Measurements from ENCODE around the gene PCOLCE2.

PCOLCE2 gene

DNA sequence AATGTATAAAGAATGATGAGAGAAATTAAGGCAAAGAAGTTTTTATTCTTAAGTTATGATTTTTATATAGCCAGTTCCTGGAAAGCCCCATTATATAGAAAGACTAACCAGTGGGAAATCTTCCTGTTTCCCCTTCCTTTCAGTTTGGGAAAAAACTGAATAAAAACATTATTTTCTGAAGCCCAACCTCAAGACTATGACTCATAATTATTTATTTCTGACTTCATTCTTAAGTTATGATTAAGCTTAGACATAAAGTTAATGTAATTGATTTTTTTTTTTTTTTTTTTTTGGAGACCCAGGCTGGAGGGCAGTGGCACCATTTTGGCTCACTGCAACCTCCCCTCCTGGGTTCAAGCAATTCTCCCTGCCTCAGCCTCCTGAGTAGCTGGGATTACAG is 109.3 kb downstream of the PCOLCE2 start:
- ChIA-PET POLR2A (no interaction called here), CTCF (no interaction called here)
- DNase-seq (ENCODE audit: extremely low spot score): no peak

DNA sequence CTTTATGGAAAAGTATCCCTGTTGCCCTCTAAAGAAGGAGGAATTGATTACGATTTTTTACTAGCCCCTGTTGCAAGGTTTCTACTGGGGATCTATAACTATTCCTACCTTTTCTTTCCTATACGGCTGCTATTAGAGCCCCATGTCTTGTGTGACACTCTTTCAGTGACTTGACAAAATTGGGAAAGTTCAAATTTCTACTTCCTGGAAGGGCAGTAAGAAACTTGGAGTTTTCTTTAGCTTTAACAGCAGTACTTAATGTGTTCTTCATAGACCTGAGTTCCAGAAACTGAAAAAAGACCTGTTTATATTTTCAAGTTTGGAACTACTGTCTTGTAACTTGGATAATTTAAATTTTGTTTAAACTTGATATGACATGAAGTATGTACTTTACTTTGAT is 110.3 kb downstream of the PCOLCE2 start:
- DNase-seq (ENCODE audit: extremely low spot score): no peak
- CTCF ChIA-PET: no interaction called here
- POLR2A ChIA-PET: no interaction called here
- TF ChIP-seq ELF4 (IDR thresholded peaks at IDR 0.05): no peak
- no peak for TF ChIP-seq ARNT (IDR thresholded peaks at IDR 0.05)
- no peak for TF ChIP-seq CTBP1 (IDR thresholded peaks at IDR 0.05; ENCODE audit: borderline replicate concordance)
- TF ChIP-seq TARDBP (IDR thresholded peaks at IDR 0.05): no peak
- TF ChIP-seq FOXM1 (IDR thresholded peaks at IDR 0.05; ENCODE audit: borderline replicate concordance): no peak
- TF ChIP-seq LEF1 (IDR thresholded peaks at IDR 0.05; ENCODE audit: borderline replicate concordance): no peak
- no peak for TF ChIP-seq SUZ12 (IDR thresholded peaks at IDR 0.05)
- TF ChIP-seq L3MBTL2 (conservative IDR thresholded peaks at IDR 0.05): no peak
- TF ChIP-seq ZNF384 (IDR thresholded peaks at IDR 0.05): no peak
- no peak for TF ChIP-seq FOXA1 (IDR thresholded peaks at IDR 0.05)
- no peak for TF ChIP-seq HDGF (IDR thresholded peaks at IDR 0.05; ENCODE audit: borderline replicate concordance)
- no peak for TF ChIP-seq FOXK2 (IDR thresholded peaks at IDR 0.05)
- no peak for TF ChIP-seq NFRKB (IDR thresholded peaks at IDR 0.05)
- TF ChIP-seq SP1 (IDR thresholded peaks at IDR 0.05): no peak
- TF ChIP-seq, protein P1, sequence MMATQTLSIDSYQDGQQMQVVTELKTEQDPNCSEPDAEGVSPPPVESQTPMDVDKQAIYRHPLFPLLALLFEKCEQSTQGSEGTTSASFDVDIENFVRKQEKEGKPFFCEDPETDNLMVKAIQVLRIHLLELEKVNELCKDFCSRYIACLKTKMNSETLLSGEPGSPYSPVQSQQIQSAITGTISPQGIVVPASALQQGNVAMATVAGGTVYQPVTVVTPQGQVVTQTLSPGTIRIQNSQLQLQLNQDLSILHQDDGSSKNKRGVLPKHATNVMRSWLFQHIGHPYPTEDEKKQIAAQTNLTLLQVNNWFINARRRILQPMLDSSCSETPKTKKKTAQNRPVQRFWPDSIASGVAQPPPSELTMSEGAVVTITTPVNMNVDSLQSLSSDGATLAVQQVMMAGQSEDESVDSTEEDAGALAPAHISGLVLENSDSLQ (IDR thresholded peaks at IDR 0.05): no peak
- TF ChIP-seq BHLHE40 (IDR thresholded peaks at IDR 0.05; ENCODE audit: borderline replicate concordance): no peak

More for the DNA sequence above, 109.3 kb downstream of the PCOLCE2 start:
- TF ChIP-seq NFRKB (IDR thresholded peaks at IDR 0.05) (no peak), L3MBTL2 (conservative IDR thresholded peaks at IDR 0.05) (no peak), FOXK2 (IDR thresholded peaks at IDR 0.05) (no peak), BHLHE40 (IDR thresholded peaks at IDR 0.05; ENCODE audit: borderline replicate concordance) (no peak), FOXA1 (IDR thresholded peaks at IDR 0.05) (no peak), SP1 (IDR thresholded peaks at IDR 0.05) (no peak), CTBP1 (IDR thresholded peaks at IDR 0.05; ENCODE audit: borderline replicate concordance) (no peak), FOXM1 (IDR thresholded peaks at IDR 0.05; ENCODE audit: borderline replicate concordance) (no peak), HDGF (IDR thresholded peaks at IDR 0.05; ENCODE audit: borderline replicate concordance) (no peak), TARDBP (IDR thresholded peaks at IDR 0.05) (no peak), LEF1 (IDR thresholded peaks at IDR 0.05; ENCODE audit: borderline replicate concordance) (no peak), ELF4 (IDR thresholded peaks at IDR 0.05) (no peak)
- TF ChIP-seq, protein P1 (IDR thresholded peaks at IDR 0.05): no peak

DNA sequence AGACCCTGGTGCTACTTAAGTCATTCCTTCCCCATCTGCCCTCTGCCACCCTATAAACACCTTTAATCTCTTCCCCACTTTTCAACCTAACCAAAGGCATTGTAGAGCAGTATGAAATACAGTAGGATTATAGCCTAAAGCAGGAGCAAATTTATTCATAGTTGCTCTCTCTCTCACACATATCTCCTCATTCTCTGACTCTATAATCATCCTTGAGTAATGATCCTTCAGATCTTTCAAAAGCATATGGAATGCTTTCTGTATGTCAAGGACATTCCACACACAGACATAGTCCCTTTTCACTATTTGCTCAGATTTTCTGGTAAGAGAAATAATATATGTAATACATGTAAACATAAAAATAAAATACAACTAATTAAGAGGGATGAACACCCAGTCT is 111.0 kb downstream of the PCOLCE2 start:
- POLR2A ChIA-PET: no interaction called here
- TF ChIP-seq LEF1 (IDR thresholded peaks at IDR 0.05; ENCODE audit: borderline replicate concordance) (no peak), TARDBP (IDR thresholded peaks at IDR 0.05) (no peak), BHLHE40 (IDR thresholded peaks at IDR 0.05; ENCODE audit: borderline replicate concordance) (no peak), SUZ12 (IDR thresholded peaks at IDR 0.05) (no peak), NFRKB (IDR thresholded peaks at IDR 0.05) (no peak), CTBP1 (IDR thresholded peaks at IDR 0.05; ENCODE audit: borderline replicate concordance) (no peak), HDGF (IDR thresholded peaks at IDR 0.05; ENCODE audit: borderline replicate concordance) (no peak), ZNF384 (IDR thresholded peaks at IDR 0.05) (no peak), L3MBTL2 (conservative IDR thresholded peaks at IDR 0.05) (no peak), ELF4 (IDR thresholded peaks at IDR 0.05) (no peak), FOXK2 (IDR thresholded peaks at IDR 0.05) (no peak), ARNT (IDR thresholded peaks at IDR 0.05) (no peak), SP1 (IDR thresholded peaks at IDR 0.05) (no peak), FOXA1 (IDR thresholded peaks at IDR 0.05) (no peak), FOXM1 (IDR thresholded peaks at IDR 0.05; ENCODE audit: borderline replicate concordance) (no peak)
- TF ChIP-seq, protein P1 (IDR thresholded peaks at IDR 0.05): no peak
- no peak for DNase-seq (ENCODE audit: extremely low spot score)
- CTCF ChIA-PET: no interaction called here

DNA sequence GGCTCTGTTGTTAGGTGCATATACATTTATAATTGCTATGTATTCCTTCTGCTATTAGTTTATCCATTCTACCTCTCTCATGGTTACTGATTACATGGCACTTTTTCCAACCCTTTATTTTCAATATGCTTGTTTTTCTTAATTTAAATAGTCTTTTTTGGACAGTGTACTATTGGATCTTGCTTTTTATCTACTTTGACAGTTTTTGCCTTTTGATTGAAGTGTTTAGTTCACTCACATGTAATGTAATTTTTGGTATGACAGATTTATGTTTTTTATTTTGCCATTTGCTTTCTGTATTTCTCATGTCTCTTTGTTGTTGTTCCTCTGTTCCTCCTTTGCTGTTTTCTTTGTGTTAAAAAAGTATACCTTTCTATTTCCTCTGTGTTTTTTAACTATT is 120.5 kb downstream of the PCOLCE2 start:
- TF ChIP-seq SP1 (IDR thresholded peaks at IDR 0.05): no peak
- no peak for TF ChIP-seq BHLHE40 (IDR thresholded peaks at IDR 0.05; ENCODE audit: borderline replicate concordance)
- TF ChIP-seq FOXA1 (IDR thresholded peaks at IDR 0.05): no peak
- no peak for TF ChIP-seq HDGF (IDR thresholded peaks at IDR 0.05; ENCODE audit: borderline replicate concordance)
- TF ChIP-seq FOXK2 (IDR thresholded peaks at IDR 0.05): no peak
- TF ChIP-seq CTBP1 (IDR thresholded peaks at IDR 0.05; ENCODE audit: borderline replicate concordance): no peak
- no peak for TF ChIP-seq NFRKB (IDR thresholded peaks at IDR 0.05)
- TF ChIP-seq L3MBTL2 (conservative IDR thresholded peaks at IDR 0.05): no peak
- no peak for TF ChIP-seq ARNT (IDR thresholded peaks at IDR 0.05)
- no peak for TF ChIP-seq TARDBP (IDR thresholded peaks at IDR 0.05)
- TF ChIP-seq, protein P1 (IDR thresholded peaks at IDR 0.05): no peak
- no peak for TF ChIP-seq SUZ12 (IDR thresholded peaks at IDR 0.05)
- TF ChIP-seq LEF1 (IDR thresholded peaks at IDR 0.05; ENCODE audit: borderline replicate concordance): no peak
- no peak for TF ChIP-seq ELF4 (IDR thresholded peaks at IDR 0.05)
- no peak for TF ChIP-seq FOXM1 (IDR thresholded peaks at IDR 0.05; ENCODE audit: borderline replicate concordance)
- TF ChIP-seq ZNF384 (IDR thresholded peaks at IDR 0.05): no peak
- CTCF ChIA-PET: no interaction called here
- DNase-seq (ENCODE audit: extremely low spot score): no peak
- POLR2A ChIA-PET: no interaction called here

Data from HEK293T (cell line).